ENCODE data around the gene YLPM1.

Gene YLPM1

DNA sequence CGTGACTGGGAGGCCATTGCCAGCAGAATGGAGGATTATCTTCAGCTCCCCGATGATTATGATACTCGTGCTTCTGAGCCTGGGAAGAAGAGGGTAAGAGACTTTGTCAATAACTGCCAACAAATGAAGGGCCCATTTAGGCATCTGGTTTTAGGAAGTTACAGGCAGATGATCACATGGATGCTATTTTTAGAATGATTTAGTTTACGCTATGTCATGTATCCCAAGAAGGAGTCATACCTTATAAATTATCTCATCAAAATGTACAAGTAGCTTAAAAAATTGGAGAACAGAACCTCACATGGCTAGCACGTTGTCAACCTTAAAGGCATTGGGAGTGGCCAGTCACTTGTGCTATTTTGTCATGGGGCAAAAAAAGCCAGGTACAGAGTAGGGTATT lies 66.1 kb downstream of the YLPM1 start:
- no peak overlapping the region for H3K4me3 ChIP-seq (ENCODE audit: low read depth, low read length)
- CTCF ChIA-PET, result no interaction called here
- H3K9me3 ChIP-seq (ENCODE audit: control insufficient read depth, insufficient read depth, low read depth, low read length), result no peaks in the 10 kb centered on the region
- H3K27ac ChIP-seq (ENCODE audit: extremely low read depth, low read depth, low read length), result no peak overlapping the region
- peaks cover 29 to 40% of the 10 kb centered on the region in 2 experiments for H3K36me3 ChIP-seq (ENCODE audit: control insufficient read depth in 2 of 2, insufficient read depth in 1 of 2, low read length in 2 of 2)
- TF ChIP-seq, protein P1, sequence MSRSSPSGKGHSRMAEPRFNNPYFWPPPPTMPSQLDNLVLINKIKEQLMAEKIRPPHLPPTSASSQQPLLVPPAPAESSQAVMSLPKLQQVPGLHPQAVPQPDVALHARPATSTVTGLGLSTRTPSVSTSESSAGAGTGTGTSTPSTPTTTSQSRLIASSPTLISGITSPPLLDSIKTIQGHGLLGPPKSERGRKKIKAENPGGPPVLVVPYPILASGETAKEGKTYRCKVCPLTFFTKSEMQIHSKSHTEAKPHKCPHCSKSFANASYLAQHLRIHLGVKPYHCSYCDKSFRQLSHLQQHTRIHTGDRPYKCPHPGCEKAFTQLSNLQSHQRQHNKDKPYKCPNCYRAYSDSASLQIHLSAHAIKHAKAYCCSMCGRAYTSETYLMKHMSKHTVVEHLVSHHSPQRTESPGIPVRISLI (tag by site-specific recombination; IDR thresholded peaks at IDR 0.05), result no peak
- TF ChIP-seq GFI1B (tag by site-specific recombination; IDR thresholded peaks at IDR 0.05), result no peak
- TF ChIP-seq, protein P2, sequence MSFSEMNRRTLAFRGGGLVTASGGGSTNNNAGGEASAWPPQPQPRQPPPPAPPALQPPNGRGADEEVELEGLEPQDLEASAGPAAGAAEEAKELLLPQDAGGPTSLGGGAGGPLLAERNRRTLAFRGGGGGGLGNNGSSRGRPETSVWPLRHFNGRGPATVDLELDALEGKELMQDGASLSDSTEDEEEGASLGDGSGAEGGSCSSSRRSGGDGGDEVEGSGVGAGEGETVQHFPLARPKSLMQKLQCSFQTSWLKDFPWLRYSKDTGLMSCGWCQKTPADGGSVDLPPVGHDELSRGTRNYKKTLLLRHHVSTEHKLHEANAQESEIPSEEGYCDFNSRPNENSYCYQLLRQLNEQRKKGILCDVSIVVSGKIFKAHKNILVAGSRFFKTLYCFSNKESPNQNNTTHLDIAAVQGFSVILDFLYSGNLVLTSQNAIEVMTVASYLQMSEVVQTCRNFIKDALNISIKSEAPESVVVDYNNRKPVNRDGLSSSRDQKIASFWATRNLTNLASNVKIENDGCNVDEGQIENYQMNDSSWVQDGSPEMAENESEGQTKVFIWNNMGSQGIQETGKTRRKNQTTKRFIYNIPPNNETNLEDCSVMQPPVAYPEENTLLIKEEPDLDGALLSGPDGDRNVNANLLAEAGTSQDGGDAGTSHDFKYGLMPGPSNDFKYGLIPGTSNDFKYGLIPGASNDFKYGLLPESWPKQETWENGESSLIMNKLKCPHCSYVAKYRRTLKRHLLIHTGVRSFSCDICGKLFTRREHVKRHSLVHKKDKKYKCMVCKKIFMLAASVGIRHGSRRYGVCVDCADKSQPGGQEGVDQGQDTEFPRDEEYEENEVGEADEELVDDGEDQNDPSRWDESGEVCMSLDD (tag by site-specific recombination; IDR thresholded peaks at IDR 0.05), result no peak
- 0 out of 2 replicates have a peak, but pooled peaks cover 4% of the 10 kb centered on the region for H3K4me1 ChIP-seq (ENCODE audit: control insufficient read depth, insufficient read depth, low read length)
- POLR2A ChIA-PET, result no interaction called here

DNA sequence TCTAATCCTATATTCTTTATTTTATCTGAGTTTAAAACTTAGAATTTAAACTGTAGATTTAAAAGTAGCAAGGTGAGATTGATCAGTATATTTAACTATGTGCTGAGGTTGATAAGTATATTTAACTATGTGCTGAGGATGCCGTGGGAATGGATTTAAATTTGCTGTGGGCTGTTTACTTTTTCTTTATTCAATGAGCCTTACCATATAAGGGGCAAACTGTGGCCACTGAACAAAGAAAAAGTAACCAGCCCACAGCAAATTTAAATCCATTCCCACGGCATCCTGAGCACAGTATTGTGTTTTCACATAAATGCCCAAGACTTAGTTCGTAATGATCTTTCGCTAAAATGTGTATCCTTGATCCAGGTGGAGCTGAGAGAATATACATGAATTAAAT lies 69.7 kb downstream of the YLPM1 start:
- CTCF ChIA-PET, result interaction anchor here (0.6 kb wide), 1 partner anchor 255 kb away, joined by 3 read pairs; no protein-coding TSS in a partner anchor
- no peak overlapping the region for H3K4me3 ChIP-seq (ENCODE audit: low read depth, low read length)
- no peak for TF ChIP-seq ZNF777 (tag by site-specific recombination; IDR thresholded peaks at IDR 0.05; ENCODE audit: borderline replicate concordance)
- TF ChIP-seq, protein P3, sequence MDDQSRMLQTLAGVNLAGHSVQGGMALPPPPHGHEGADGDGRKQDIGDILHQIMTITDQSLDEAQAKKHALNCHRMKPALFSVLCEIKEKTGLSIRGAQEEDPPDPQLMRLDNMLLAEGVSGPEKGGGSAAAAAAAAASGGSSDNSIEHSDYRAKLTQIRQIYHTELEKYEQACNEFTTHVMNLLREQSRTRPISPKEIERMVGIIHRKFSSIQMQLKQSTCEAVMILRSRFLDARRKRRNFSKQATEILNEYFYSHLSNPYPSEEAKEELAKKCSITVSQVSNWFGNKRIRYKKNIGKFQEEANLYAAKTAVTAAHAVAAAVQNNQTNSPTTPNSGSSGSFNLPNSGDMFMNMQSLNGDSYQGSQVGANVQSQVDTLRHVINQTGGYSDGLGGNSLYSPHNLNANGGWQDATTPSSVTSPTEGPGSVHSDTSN (CRISPR knock-in tag; IDR thresholded peaks at IDR 0.05), result no peak
- TF ChIP-seq ZNF548 (tag by site-specific recombination; IDR thresholded peaks at IDR 0.05), result no peak
- no peak for TF ChIP-seq ZNF529 (tag by site-specific recombination; IDR thresholded peaks at IDR 0.05; ENCODE audit: insufficient replicate concordance)
- TF ChIP-seq ZNF626 (tag by site-specific recombination; IDR thresholded peaks at IDR 0.05), result no peak
- TF ChIP-seq ZNF776 (tag by site-specific recombination; IDR thresholded peaks at IDR 0.05; ENCODE audit: borderline replicate concordance), result no peak
- TF ChIP-seq KLF9 (tag by site-specific recombination; IDR thresholded peaks at IDR 0.05; ENCODE audit: low read depth), result no peak
- TF ChIP-seq, protein P1 (tag by site-specific recombination; IDR thresholded peaks at IDR 0.05), result no peak
- TF ChIP-seq ZBTB7A (tag by site-specific recombination; IDR thresholded peaks at IDR 0.05; ENCODE audit: low read depth), result no peak
- no peak for TF ChIP-seq ZNF404 (tag by site-specific recombination; IDR thresholded peaks at IDR 0.05)
- TF ChIP-seq, protein P4, sequence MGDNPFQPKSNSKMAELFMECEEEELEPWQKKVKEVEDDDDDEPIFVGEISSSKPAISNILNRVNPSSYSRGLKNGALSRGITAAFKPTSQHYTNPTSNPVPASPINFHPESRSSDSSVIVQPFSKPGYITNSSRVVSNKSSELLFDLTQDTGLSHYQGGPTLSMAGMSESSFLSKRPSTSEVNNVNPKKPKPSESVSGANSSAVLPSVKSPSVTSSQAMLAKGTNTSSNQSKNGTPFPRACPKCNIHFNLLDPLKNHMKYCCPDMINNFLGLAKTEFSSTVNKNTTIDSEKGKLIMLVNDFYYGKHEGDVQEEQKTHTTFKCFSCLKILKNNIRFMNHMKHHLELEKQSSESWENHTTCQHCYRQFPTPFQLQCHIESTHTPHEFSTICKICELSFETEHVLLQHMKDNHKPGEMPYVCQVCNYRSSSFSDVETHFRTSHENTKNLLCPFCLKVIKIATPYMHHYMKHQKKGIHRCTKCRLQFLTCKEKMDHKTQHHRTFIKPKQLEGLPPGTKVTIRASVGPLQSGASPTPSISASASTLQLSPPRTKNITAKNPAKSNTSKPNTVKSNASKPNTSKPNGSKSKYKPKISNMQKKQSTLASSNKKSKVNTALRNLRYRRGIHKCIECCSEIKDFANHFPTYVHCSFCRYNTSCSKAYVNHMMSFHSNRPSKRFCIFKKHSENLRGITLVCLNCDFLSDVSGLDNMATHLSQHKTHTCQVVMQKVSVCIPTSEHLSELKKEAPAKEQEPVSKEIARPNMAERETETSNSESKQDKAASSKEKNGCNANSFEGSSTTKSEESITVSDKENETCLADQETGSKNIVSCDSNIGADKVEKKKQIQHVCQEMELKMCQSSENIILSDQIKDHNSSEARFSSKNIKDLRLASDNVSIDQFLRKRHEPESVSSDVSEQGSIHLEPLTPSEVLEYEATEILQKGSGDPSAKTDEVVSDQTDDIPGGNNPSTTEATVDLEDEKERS (tag by site-specific recombination; IDR thresholded peaks at IDR 0.05), result no peak
- TF ChIP-seq ZNF138 (tag by site-specific recombination; IDR thresholded peaks at IDR 0.05; ENCODE audit: borderline replicate concordance), result no peak
- TF ChIP-seq, protein P5, sequence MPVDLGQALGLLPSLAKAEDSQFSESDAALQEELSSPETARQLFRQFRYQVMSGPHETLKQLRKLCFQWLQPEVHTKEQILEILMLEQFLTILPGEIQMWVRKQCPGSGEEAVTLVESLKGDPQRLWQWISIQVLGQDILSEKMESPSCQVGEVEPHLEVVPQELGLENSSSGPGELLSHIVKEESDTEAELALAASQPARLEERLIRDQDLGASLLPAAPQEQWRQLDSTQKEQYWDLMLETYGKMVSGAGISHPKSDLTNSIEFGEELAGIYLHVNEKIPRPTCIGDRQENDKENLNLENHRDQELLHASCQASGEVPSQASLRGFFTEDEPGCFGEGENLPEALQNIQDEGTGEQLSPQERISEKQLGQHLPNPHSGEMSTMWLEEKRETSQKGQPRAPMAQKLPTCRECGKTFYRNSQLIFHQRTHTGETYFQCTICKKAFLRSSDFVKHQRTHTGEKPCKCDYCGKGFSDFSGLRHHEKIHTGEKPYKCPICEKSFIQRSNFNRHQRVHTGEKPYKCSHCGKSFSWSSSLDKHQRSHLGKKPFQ (tag by site-specific recombination; IDR thresholded peaks at IDR 0.05), result no peak
- no peak for TF ChIP-seq ZNF48 (tag by site-specific recombination; IDR thresholded peaks at IDR 0.05)
- TF ChIP-seq KLF16 (tag by site-specific recombination; IDR thresholded peaks at IDR 0.05), result no peak
- no peaks in the 10 kb centered on the region for H3K9me3 ChIP-seq (ENCODE audit: control insufficient read depth, insufficient read depth, low read depth, low read length)
- 0 out of 2 replicates have a peak, but pooled peaks cover 4% of the 10 kb centered on the region for H3K4me1 ChIP-seq (ENCODE audit: control insufficient read depth, insufficient read depth, low read length)
- POLR2A ChIA-PET, result no interaction called here
- no peak overlapping the region for H3K27ac ChIP-seq (ENCODE audit: extremely low read depth, low read depth, low read length)
- peaks cover 25 to 60% of the 10 kb centered on the region in 2 experiments for H3K36me3 ChIP-seq (ENCODE audit: control insufficient read depth in 2 of 2, insufficient read depth in 1 of 2, low read length in 2 of 2)

Measured in HEK293 (cell line).